ENCODE measurements around the gene C10orf53.
"Not testable (repeated sequence)": the region's sequence is repeated elsewhere in the genome, so short reads cannot be mapped to it uniquely, and the experiment has no call there.

C10orf53 gene

DNA sequence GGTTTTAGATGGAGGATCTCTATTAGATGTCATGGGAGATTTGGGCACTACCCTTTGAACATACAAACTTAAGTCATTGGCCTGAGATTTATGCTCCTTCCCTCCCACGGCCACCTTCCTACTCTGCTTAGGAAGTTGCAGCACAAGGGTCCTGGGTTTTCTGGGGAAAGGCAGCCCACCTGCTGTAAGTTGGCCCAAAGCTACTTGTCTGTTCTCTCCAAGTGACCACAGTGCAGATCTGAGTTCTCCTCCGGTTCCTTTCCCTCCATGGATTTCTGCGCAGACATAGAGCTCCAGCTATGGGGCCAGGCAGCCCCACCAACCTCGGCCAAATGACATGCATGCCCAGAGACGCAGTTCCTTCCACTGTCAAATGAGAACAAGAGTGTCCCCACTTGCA is 12.8 kb upstream of the C10orf53 start:
- ChIA-PET CTCF (interaction anchor here (0.8 kb wide), 1 partner anchor 17 kb away, joined by 3 read pairs; no protein-coding TSS in a partner anchor), POLR2A (no interaction called here)
- TF ChIP-seq CTCF (IDR thresholded peaks at IDR 0.05; ENCODE audit: control extremely low read depth, extremely low read depth, low read depth, missing control alignments): no peak
- no peak for DNase-seq (ENCODE audit: extremely low spot score)

- no peak for TF ChIP-seq CTCF (IDR thresholded peaks at IDR 0.05; ENCODE audit: control extremely low read depth, extremely low read depth, low read depth, missing control alignments)
- no peak for DNase-seq (ENCODE audit: extremely low spot score)
- CTCF ChIA-PET: interaction anchor here (1.2 to 1.3 kb wide), 2 partner anchors 17 to 51 kb away, joined by 3 read pairs; no protein-coding TSS in a partner anchor
- POLR2A ChIA-PET: no interaction called here
These were observed 11.5 kb upstream of the C10orf53 start for GRCh38 chr10:49667991-49668390.

GRCh38 chr10:49668684-49669083 is 10.8 kb upstream of the C10orf53 start:
- POLR2A ChIA-PET: no interaction called here
- no peak for TF ChIP-seq CTCF (IDR thresholded peaks at IDR 0.05; ENCODE audit: control extremely low read depth, extremely low read depth, low read depth, missing control alignments)
- no peak for DNase-seq (ENCODE audit: extremely low spot score)
- CTCF ChIA-PET: interaction anchor here (1.2 to 1.3 kb wide), 2 partner anchors 17 to 50 kb away, joined by 3 read pairs; no protein-coding TSS in a partner anchor

GRCh38 chr10:49678827-49679479 is 498 bp upstream of the C10orf53 start:
- ChIA-PET POLR2A (no interaction called here), CTCF (no interaction called here)
- TF ChIP-seq CTCF (IDR thresholded peaks at IDR 0.05; ENCODE audit: control extremely low read depth, extremely low read depth, low read depth, missing control alignments): no peak
- DNase-seq (ENCODE audit: extremely low spot score): no peak

DNA sequence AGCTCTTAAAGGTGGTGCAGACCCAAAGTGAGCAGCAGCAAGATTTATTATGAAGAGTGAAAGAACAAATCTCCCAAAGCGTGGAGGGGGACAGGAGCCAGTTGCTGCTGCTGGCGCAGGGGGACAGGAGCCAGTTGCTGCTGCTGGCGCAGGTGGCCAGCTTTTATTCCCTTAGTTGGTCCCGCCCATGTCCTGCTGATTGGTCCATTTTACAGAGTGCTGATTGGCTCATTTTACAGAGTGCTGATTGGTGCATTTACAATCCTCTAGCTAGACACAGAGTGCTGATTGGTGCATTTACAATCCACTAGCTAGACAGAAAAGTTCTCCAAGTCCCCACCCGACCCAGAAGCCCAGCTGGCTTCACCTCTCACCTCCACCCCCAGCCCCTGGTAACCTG is 3.0 kb downstream of the C10orf53 start:
- CTCF ChIA-PET; POLR2A ChIA-PET; DNase-seq (ENCODE audit: extremely low spot score): not testable (repeated sequence)

GRCh38 chr10:49682879-49683278 is 3.4 kb downstream of the C10orf53 start:
- ChIA-PET POLR2A (no interaction called here), CTCF (no interaction called here)
- DNase-seq (ENCODE audit: extremely low spot score): no peak
- no peak for TF ChIP-seq CTCF (IDR thresholded peaks at IDR 0.05; ENCODE audit: control extremely low read depth, extremely low read depth, low read depth, missing control alignments)

- POLR2A ChIA-PET: no interaction called here
- no peak for DNase-seq (ENCODE audit: extremely low spot score)
- no peak for TF ChIP-seq CTCF (IDR thresholded peaks at IDR 0.05; ENCODE audit: control extremely low read depth, extremely low read depth, low read depth, missing control alignments)
- CTCF ChIA-PET: no interaction called here
These were observed 7.2 kb downstream of the C10orf53 start for GRCh38 chr10:49686651-49687050.

Measured in GM10248 (cell line).